ENCODE results near the gene FHDC1. TPM values are rescaled to one million over a fixed set of nuclear protein-coding genes. Genes with fewer than 3 reads are reported as not detected.

Gene FHDC1
- total RNA-seq, 4 donors from 2014 or later = 4.5 to 12.8 (median 8.5) TPM

DNA sequence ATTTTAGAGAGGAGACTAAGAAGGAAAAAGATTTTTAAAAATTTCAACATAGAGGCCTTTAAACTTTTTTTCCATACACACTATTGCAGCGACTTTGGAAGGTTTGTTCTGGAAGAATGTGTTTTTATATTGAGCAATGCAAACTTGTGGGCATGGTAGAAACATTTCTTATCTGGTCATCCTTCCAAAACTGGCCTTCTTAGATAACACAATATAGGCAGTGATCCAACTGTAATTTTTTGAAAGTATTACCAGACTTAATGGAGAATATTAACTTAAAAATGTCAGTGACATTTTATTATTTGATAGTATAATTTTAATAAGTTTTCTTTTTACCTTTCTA is 25.6 kb downstream of the FHDC1 start:
- 52 to 60% methylated on average over 1 of the region's 1 CpG for WGBS, 2 donors
- no peak overlapping the region for H3K4me3 ChIP-seq
- peaks cover 0 to 2% (median 0%) of the 10 kb centered on the region in 4 donors for H3K27me3 ChIP-seq
- H3K36me3 ChIP-seq = peaks cover 0 to 28% (median 0%) of the 10 kb centered on the region in 3 donors
- DNase-seq = no peak
- TF ChIP-seq POLR2A (IDR thresholded peaks at IDR 0.05) = no peak
- TF ChIP-seq, protein P1, sequence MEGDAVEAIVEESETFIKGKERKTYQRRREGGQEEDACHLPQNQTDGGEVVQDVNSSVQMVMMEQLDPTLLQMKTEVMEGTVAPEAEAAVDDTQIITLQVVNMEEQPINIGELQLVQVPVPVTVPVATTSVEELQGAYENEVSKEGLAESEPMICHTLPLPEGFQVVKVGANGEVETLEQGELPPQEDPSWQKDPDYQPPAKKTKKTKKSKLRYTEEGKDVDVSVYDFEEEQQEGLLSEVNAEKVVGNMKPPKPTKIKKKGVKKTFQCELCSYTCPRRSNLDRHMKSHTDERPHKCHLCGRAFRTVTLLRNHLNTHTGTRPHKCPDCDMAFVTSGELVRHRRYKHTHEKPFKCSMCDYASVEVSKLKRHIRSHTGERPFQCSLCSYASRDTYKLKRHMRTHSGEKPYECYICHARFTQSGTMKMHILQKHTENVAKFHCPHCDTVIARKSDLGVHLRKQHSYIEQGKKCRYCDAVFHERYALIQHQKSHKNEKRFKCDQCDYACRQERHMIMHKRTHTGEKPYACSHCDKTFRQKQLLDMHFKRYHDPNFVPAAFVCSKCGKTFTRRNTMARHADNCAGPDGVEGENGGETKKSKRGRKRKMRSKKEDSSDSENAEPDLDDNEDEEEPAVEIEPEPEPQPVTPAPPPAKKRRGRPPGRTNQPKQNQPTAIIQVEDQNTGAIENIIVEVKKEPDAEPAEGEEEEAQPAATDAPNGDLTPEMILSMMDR (IDR thresholded peaks at IDR 0.05) = no peak
- no peaks in the 10 kb centered on the region for H3K9me3 ChIP-seq
- intact Hi-C loops (cut with DNase I) = no loop called here
- H3K27ac ChIP-seq = peak overlapping the region in 1 of 4 donors; percentile 45
- peaks cover 0 to 45% (median 5%) of the 10 kb centered on the region in 3 donors for H3K4me1 ChIP-seq

DNA sequence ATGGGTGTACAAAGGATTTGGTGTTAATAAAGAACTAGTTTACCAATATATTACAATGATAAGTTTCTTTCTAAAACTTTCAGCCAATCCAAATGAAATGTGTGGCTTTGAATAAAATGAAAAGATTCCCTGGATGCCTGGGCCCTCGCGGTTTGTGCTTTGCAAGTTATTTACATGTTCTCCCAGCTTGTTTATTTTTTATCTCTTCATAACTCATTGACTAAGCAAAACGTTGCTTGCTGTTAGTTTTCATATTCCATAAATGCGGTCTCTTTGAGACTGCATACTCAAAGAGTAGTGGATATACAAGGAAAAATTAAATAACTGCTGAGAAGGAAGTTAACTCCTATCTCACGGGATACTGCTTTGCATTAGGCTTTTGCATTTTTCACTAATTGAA is 26.0 kb downstream of the FHDC1 start:
- Histone ChIP-seq H3K4me1 (peaks cover 0 to 45% (median 4%) of the 10 kb centered on the region in 3 donors), H3K27me3 (peaks cover 0 to 2% (median 0%) of the 10 kb centered on the region in 4 donors), H3K4me3 (no peak overlapping the region), H3K27ac (no peak overlapping the region), H3K9me3 (no peaks in the 10 kb centered on the region), H3K36me3 (peaks cover 0 to 28% (median 0%) of the 10 kb centered on the region in 3 donors)
- intact Hi-C loops (cut with DNase I) = no loop called here
- DNase-seq = no peak
- WGBS, 2 donors = 80 to 82% methylated on average over 5 of the region's 5 CpGs
- TF ChIP-seq, protein P1 (IDR thresholded peaks at IDR 0.05) = no peak
- TF ChIP-seq POLR2A (IDR thresholded peaks at IDR 0.05) = no peak

DNA sequence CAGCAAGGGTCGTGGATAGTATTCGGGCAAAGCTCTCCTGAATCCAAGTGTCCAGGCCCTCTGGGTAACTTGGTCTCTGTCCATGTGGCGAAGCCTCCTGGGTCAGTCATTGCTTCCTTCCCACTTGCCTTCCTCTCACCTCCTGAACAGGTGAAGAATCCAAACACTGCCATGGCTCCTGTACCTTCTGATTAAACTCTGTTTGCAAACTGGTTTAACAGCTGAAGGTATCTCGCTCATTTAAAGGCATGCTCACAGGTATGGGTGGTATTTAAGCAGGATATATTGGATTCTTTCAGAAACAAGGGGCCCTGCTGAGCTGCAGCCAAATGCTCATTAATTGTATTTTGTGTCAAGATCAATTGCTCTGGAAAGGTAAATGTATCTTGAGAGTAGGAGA is 28.2 kb downstream of the FHDC1 start:
- no peak for DNase-seq
- intact Hi-C loops (cut with DNase I) = no loop called here
- H3K36me3 ChIP-seq = peaks cover 0 to 28% (median 0%) of the 10 kb centered on the region in 3 donors
- peaks cover 0 to 2% (median 0%) of the 10 kb centered on the region in 4 donors for H3K27me3 ChIP-seq
- peak overlapping the region in 1 of 4 donors; percentile 44 for H3K27ac ChIP-seq
- TF ChIP-seq POLR2A (IDR thresholded peaks at IDR 0.05) = no peak
- TF ChIP-seq, protein P1 (IDR thresholded peaks at IDR 0.05) = no peak
- WGBS, 2 donors = 91 to 95% methylated on average over 4 of the region's 4 CpGs
- peaks cover 0 to 52% (median 8%) of the 10 kb centered on the region in 3 donors for H3K4me1 ChIP-seq
- no peak overlapping the region for H3K4me3 ChIP-seq
- no peaks in the 10 kb centered on the region for H3K9me3 ChIP-seq

DNA sequence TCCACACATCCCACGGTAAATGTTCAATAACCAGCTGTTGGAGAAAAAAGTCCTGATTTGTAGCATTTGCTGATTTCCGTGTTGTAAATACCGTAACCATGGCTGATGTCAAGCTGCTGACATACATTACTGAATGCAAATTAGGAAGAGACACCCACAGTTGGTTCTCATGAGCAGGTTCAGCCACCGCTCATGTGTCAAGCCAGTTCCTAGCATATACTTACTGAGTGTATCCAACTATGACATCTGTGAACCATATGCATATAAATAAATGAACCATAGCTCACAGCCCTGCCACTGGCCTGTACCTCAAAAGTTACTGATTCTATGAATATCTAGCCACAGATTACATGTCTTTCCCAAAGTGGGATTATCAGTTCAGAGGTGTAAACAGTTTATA is 29.5 kb downstream of the FHDC1 start:
- intact Hi-C loops (cut with DNase I) = no loop called here
- Histone ChIP-seq H3K9me3 (no peaks in the 10 kb centered on the region), H3K27me3 (no peaks in the 10 kb centered on the region), H3K36me3 (peaks cover 0 to 26% (median 0%) of the 10 kb centered on the region in 3 donors), H3K27ac (peak overlapping the region in 2 of 4 donors; percentile 18 to 44), H3K4me1 (peaks cover 0 to 65% (median 15%) of the 10 kb centered on the region in 3 donors), H3K4me3 (no peak overlapping the region)
- no peak for DNase-seq
- TF ChIP-seq, protein P1 (IDR thresholded peaks at IDR 0.05) = no peak
- TF ChIP-seq POLR2A (IDR thresholded peaks at IDR 0.05) = no peak
- 79 to 84% methylated on average over 4 of the region's 4 CpGs for WGBS, 2 donors

DNA sequence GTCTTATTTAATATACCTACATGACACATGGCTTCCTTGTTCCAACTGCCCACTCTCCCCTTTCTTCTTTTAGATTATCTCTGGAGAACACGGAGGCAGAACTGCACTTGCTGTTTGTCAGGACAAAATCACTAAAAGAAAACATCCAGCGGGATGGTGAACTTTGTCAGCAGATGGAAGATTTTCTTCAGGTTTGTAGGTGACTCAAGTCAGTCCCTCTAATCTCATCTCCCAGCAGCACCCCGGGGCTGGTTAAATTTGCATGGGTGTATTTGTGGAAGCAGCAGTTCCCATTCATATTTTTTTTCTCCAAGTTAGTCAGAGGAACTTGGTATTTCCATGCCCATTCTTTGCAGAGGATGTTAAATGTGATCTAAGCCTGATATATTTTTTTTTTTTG is 31.8 kb downstream of the FHDC1 start:
- no peaks in the 10 kb centered on the region for H3K27me3 ChIP-seq
- no peak for TF ChIP-seq POLR2A (IDR thresholded peaks at IDR 0.05)
- TF ChIP-seq, protein P1 (IDR thresholded peaks at IDR 0.05) = no peak
- no peaks in the 10 kb centered on the region for H3K9me3 ChIP-seq
- no peak for DNase-seq
- peaks cover 0 to 22% (median 0%) of the 10 kb centered on the region in 3 donors for H3K36me3 ChIP-seq
- WGBS, 2 donors = 43 to 54% methylated on average over 3 of the region's 3 CpGs
- H3K4me3 ChIP-seq = no peak overlapping the region
- peaks cover 0 to 67% (median 11%) of the 10 kb centered on the region in 3 donors for H3K4me1 ChIP-seq
- intact Hi-C loops (cut with DNase I) = no loop called here
- H3K27ac ChIP-seq = peak overlapping the region in 3 of 4 donors; percentile 74 to 84 (median 83)

Data from esophagus squamous epithelium (tissue), 5 donors.